RWPE2 (cell line): ENCODE measurements around the gene NKX1-2.

ENCODE experiments used
- ATAC-seq: fragments of 200-7000 bp; cut with Tn5 transposase; 3 replicates; pipeline ENCODE4 v1.9.1; 2021; ENCODE audit warnings: low read depth
- DNase-seq: peaks from one replicate; pipeline ENCODE4 v3.0.0-alpha.2; 2020; ENCODE audit warnings: low spot score
- H3K27ac ChIP-seq: fragments of 450-650 bp; 2 replicates; pipeline ENCODE4 v1.5.1; 2017; ENCODE audit warnings: mild to moderate bottlenecking; ENCODE audit not compliant: poor library complexity, severe bottlenecking
- H3K27me3 ChIP-seq: fragments of 250-450 bp; sonication (Bioruptor Pico); 2 replicates; pipeline ENCODE4 v1.5.1; 2021; ENCODE audit warnings: mild to moderate bottlenecking, moderate library complexity; ENCODE audit not compliant: insufficient read depth, poor library complexity, severe bottlenecking
- H3K36me3 ChIP-seq: fragments of 250-450 bp; sonication (Bioruptor Pico); 2 replicates; pipeline ENCODE4 v1.5.1; 2020; ENCODE audit warnings: low read depth, mild to moderate bottlenecking, moderate library complexity
- H3K4me1 ChIP-seq: fragments of 250-450 bp; sonication (Bioruptor Pico); 2 replicates; pipeline ENCODE4 v1.5.1; 2021; ENCODE audit warnings: mild to moderate bottlenecking, moderate library complexity; ENCODE audit not compliant: insufficient read depth, poor library complexity, severe bottlenecking
- H3K4me3 ChIP-seq: fragments of 250-450 bp; sonication (Bioruptor Pico); 2 replicates; pipeline ENCODE4 v1.5.1; 2021; ENCODE audit warnings: mild to moderate bottlenecking, moderate library complexity; ENCODE audit not compliant: severe bottlenecking
- H3K9me3 ChIP-seq: fragments of 250-450 bp; sonication (Bioruptor Pico); 2 replicates; pipeline ENCODE4 v1.5.1; 2021; ENCODE audit warnings: mild to moderate bottlenecking, moderate library complexity; ENCODE audit not compliant: severe bottlenecking
- CTCF ChIP-seq: fragments of 450-650 bp; IDR thresholded peaks from one replicate; pipeline ENCODE4 v1.5.1; 2017; ENCODE audit warnings: mild to moderate bottlenecking, moderate library complexity; ENCODE audit not compliant: poor library complexity, severe bottlenecking

The NKX1-2 gene

GRCh38 chr10:124495725-124496124, 45.9 kb upstream of the NKX1-2 start:
- H3K27ac ChIP-seq: no peak overlapping the region
- H3K4me1 ChIP-seq: no peaks in the 10 kb centered on the region
- H3K36me3 ChIP-seq: peaks cover 5% of the 10 kb centered on the region
- H3K27me3 ChIP-seq: no peaks in the 10 kb centered on the region
- ATAC-seq: no peak
- no peak for DNase-seq
- no peak for TF ChIP-seq CTCF
- no peaks in the 10 kb centered on the region for H3K9me3 ChIP-seq
- H3K4me3 ChIP-seq: no peak overlapping the region

GRCh38 chr10:124495162-124495561, 45.3 kb upstream of the NKX1-2 start:
- DNase-seq: no peak

GRCh38 chr10:124494046-124494807, 44.4 kb upstream of the NKX1-2 start:
- H3K36me3 ChIP-seq: no peaks in the 10 kb centered on the region
- no peak overlapping the region for H3K27ac ChIP-seq
- H3K9me3 ChIP-seq: no peaks in the 10 kb centered on the region
- no peak for TF ChIP-seq CTCF
- no peaks in the 10 kb centered on the region for H3K4me1 ChIP-seq
- H3K27me3 ChIP-seq: no peaks in the 10 kb centered on the region
- DNase-seq (no peak), ATAC-seq (no peak)
- no peak overlapping the region for H3K4me3 ChIP-seq

More at GRCh38 chr10:124495162-124495561, 45.3 kb upstream of the NKX1-2 start:
- Histone ChIP-seq H3K4me3 (no peak overlapping the region), H3K27ac (no peak overlapping the region), H3K9me3 (no peaks in the 10 kb centered on the region), H3K27me3 (no peaks in the 10 kb centered on the region), H3K36me3 (no peaks in the 10 kb centered on the region), H3K4me1 (no peaks in the 10 kb centered on the region)
- no peak for ATAC-seq
- TF ChIP-seq CTCF: no peak

GRCh38 chr10:124493214-124493882, 43.5 kb upstream of the NKX1-2 start:
- no peaks in the 10 kb centered on the region for H3K4me1 ChIP-seq
- DNase-seq (no peak), ATAC-seq (no peak)
- H3K4me3 ChIP-seq: no peak overlapping the region
- H3K36me3 ChIP-seq: no peaks in the 10 kb centered on the region
- H3K27ac ChIP-seq: no peak overlapping the region
- no peaks in the 10 kb centered on the region for H3K27me3 ChIP-seq
- H3K9me3 ChIP-seq: no peaks in the 10 kb centered on the region
- TF ChIP-seq CTCF: no peak

- Histone ChIP-seq H3K4me3 (no peak overlapping the region), H3K27ac (no peak overlapping the region), H3K27me3 (no peaks in the 10 kb centered on the region), H3K36me3 (no peaks in the 10 kb centered on the region), H3K9me3 (no peaks in the 10 kb centered on the region), H3K4me1 (no peaks in the 10 kb centered on the region)
- DNase-seq (no peak), ATAC-seq (no peak)
- no peak for TF ChIP-seq CTCF
These were observed 42.4 kb upstream of the NKX1-2 start for GRCh38 chr10:124492266-124492665.
